Measurements from ENCODE around the gene ZNF32.
A peak's percentile ranks its signal among the peaks of the same experiment; 100 is the strongest.

The ZNF32 gene

DNA sequence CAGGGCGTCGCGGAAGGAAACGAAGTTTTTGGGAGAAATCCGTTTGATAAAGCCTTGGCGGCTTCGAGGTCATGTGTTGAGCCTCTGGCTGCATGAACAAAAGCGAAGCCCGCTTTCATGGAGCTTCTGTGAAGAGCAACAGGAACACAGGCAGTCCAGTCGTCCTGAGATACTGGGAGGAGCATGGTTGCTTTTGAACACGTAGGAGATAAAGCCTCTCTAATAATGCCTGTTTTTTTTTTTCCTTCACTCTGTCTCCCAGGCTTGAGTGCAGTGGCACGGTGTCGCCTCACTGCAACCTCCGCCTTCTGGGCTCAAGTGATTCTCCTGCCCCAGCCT lies 473 bp upstream of the ZNF32 start:
- Histone ChIP-seq H3K27me3 (ENCODE audit: insufficient read depth, poor library complexity, severe bottlenecking) (no peaks in the 10 kb centered on the region), H3K27ac (replicated peaks) (no peak overlapping the region), H3K4me3 (replicated peaks; ENCODE audit: insufficient read depth, low read length) (peak overlapping the region; percentile 64)
- TF ChIP-seq, protein P1, sequence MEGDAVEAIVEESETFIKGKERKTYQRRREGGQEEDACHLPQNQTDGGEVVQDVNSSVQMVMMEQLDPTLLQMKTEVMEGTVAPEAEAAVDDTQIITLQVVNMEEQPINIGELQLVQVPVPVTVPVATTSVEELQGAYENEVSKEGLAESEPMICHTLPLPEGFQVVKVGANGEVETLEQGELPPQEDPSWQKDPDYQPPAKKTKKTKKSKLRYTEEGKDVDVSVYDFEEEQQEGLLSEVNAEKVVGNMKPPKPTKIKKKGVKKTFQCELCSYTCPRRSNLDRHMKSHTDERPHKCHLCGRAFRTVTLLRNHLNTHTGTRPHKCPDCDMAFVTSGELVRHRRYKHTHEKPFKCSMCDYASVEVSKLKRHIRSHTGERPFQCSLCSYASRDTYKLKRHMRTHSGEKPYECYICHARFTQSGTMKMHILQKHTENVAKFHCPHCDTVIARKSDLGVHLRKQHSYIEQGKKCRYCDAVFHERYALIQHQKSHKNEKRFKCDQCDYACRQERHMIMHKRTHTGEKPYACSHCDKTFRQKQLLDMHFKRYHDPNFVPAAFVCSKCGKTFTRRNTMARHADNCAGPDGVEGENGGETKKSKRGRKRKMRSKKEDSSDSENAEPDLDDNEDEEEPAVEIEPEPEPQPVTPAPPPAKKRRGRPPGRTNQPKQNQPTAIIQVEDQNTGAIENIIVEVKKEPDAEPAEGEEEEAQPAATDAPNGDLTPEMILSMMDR (IDR thresholded peaks at IDR 0.05; ENCODE audit: insufficient read depth, low read length): no peak
- TF ChIP-seq SPI1 (IDR thresholded peaks at IDR 0.05; ENCODE audit: borderline replicate concordance, low read depth): no peak
- no peak for TF ChIP-seq GABPA (IDR thresholded peaks at IDR 0.05; ENCODE audit: low read depth)
- no peak for TF ChIP-seq POLR2AphosphoS5 (IDR thresholded peaks at IDR 0.05; ENCODE audit: low read depth)
- TF ChIP-seq, protein P2, sequence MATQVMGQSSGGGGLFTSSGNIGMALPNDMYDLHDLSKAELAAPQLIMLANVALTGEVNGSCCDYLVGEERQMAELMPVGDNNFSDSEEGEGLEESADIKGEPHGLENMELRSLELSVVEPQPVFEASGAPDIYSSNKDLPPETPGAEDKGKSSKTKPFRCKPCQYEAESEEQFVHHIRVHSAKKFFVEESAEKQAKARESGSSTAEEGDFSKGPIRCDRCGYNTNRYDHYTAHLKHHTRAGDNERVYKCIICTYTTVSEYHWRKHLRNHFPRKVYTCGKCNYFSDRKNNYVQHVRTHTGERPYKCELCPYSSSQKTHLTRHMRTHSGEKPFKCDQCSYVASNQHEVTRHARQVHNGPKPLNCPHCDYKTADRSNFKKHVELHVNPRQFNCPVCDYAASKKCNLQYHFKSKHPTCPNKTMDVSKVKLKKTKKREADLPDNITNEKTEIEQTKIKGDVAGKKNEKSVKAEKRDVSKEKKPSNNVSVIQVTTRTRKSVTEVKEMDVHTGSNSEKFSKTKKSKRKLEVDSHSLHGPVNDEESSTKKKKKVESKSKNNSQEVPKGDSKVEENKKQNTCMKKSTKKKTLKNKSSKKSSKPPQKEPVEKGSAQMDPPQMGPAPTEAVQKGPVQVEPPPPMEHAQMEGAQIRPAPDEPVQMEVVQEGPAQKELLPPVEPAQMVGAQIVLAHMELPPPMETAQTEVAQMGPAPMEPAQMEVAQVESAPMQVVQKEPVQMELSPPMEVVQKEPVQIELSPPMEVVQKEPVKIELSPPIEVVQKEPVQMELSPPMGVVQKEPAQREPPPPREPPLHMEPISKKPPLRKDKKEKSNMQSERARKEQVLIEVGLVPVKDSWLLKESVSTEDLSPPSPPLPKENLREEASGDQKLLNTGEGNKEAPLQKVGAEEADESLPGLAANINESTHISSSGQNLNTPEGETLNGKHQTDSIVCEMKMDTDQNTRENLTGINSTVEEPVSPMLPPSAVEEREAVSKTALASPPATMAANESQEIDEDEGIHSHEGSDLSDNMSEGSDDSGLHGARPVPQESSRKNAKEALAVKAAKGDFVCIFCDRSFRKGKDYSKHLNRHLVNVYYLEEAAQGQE (IDR thresholded peaks at IDR 0.05; ENCODE audit: insufficient replicate concordance, low read depth): no peak
- DNase-seq (ENCODE audit: low read depth in 1 of 2, low spot score in 1 of 2): no peak

DNA sequence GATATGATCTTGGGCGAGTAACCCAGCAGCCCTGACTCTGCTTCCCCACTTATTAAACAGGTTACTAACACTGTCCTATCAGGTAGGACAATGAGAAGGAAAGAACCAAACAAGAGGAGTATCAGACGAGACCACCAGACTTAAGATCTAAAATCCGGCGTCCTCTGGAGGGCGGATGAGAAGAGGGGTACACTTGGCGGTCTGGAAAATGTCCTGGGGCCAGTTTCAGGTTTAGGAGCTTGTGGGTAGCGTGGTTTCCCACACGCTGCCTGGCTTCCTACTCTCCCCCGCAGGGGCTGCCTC lies 635 bp downstream of the ZNF32 start:
- no peak for TF ChIP-seq SPI1 (IDR thresholded peaks at IDR 0.05; ENCODE audit: borderline replicate concordance, low read depth)
- no peak for TF ChIP-seq GABPA (IDR thresholded peaks at IDR 0.05; ENCODE audit: low read depth)
- TF ChIP-seq POLR2AphosphoS5 (IDR thresholded peaks at IDR 0.05; ENCODE audit: low read depth): no peak
- no peak for DNase-seq (ENCODE audit: low read depth in 1 of 2, low spot score in 1 of 2)
- H3K4me3 ChIP-seq (replicated peaks; ENCODE audit: insufficient read depth, low read length): peak overlapping the region; percentile 64
- H3K27ac ChIP-seq (replicated peaks): no peak overlapping the region
- H3K27me3 ChIP-seq (ENCODE audit: insufficient read depth, poor library complexity, severe bottlenecking): no peaks in the 10 kb centered on the region

DNA sequence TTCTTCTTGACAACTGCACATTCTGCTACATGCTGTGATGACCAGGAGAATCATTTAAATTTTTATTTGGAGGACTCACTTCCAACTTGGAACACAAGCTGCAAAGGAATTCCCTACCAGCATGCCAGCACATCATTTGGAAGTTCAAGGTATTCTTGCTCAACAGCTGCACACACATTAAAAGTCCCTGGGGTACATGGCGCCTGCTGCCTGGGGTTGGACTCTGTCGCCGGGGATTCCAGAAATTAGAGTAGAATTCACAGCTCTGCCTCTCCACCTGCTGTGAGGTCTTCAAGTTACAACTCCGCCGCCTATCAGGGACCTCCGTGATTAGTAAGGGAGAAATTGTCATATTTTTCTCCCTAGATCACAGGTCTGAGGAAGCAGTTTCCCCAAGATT lies 1.1 kb downstream of the ZNF32 start:
- no peak for DNase-seq (ENCODE audit: low read depth in 1 of 2, low spot score in 1 of 2)
- Histone ChIP-seq H3K27me3 (ENCODE audit: insufficient read depth, poor library complexity, severe bottlenecking) (no peaks in the 10 kb centered on the region), H3K4me3 (replicated peaks; ENCODE audit: insufficient read depth, low read length) (no peak overlapping the region), H3K27ac (replicated peaks) (no peak overlapping the region)
- TF ChIP-seq SPI1 (IDR thresholded peaks at IDR 0.05; ENCODE audit: borderline replicate concordance, low read depth): no peak
- TF ChIP-seq, protein P2 (IDR thresholded peaks at IDR 0.05; ENCODE audit: insufficient replicate concordance, low read depth): no peak
- TF ChIP-seq, protein P1 (IDR thresholded peaks at IDR 0.05; ENCODE audit: insufficient read depth, low read length): no peak
- no peak for TF ChIP-seq GABPA (IDR thresholded peaks at IDR 0.05; ENCODE audit: low read depth)
- no peak for TF ChIP-seq POLR2AphosphoS5 (IDR thresholded peaks at IDR 0.05; ENCODE audit: low read depth)

DNA sequence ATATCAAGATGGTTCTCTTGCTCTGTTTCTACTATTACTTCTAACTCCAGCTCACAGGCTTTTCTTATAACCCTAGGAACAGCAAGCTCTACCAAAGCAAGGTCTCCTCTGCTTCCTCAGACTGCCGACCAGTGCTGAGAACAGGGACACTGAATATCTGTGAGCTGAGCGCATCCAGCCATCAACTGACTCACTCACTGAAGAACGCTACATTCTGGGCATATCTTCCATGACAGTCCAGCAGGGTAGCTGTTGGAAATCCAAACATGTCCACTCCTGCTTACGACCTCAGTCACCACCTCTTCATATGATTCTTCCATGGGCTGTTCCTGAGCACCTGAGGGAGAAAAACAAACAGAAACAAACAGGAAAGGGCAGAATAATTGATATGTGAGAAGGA lies 2.8 kb downstream of the ZNF32 start:
- TF ChIP-seq, protein P2 (IDR thresholded peaks at IDR 0.05; ENCODE audit: insufficient replicate concordance, low read depth): no peak
- TF ChIP-seq, protein P1 (IDR thresholded peaks at IDR 0.05; ENCODE audit: insufficient read depth, low read length): no peak
- TF ChIP-seq SPI1 (IDR thresholded peaks at IDR 0.05; ENCODE audit: borderline replicate concordance, low read depth) (no peak), GABPA (IDR thresholded peaks at IDR 0.05; ENCODE audit: low read depth) (no peak), POLR2AphosphoS5 (IDR thresholded peaks at IDR 0.05; ENCODE audit: low read depth) (no peak)
- no peak for DNase-seq (ENCODE audit: low read depth in 1 of 2, low spot score in 1 of 2)
- no peak overlapping the region for H3K4me3 ChIP-seq (replicated peaks; ENCODE audit: insufficient read depth, low read length)
- H3K27ac ChIP-seq (replicated peaks): no peak overlapping the region
- H3K27me3 ChIP-seq (ENCODE audit: insufficient read depth, poor library complexity, severe bottlenecking): no peaks in the 10 kb centered on the region
